GM19328 (cell line): ENCODE data around the gene COL21A1.

Experiments
- ATAC-seq: cut with Tn5 transposase; IDR thresholded peaks from one replicate; pipeline ENCODE4 v1.9.1; 2021; ENCODE audit warnings: mild to moderate bottlenecking, moderate library complexity; ENCODE audit not compliant: unreplicated experiment

Gene COL21A1

GRCh38 chr6:56051202-56051598 is 196.2 kb downstream of the COL21A1 start:
- ATAC-seq, result no peak

DNA sequence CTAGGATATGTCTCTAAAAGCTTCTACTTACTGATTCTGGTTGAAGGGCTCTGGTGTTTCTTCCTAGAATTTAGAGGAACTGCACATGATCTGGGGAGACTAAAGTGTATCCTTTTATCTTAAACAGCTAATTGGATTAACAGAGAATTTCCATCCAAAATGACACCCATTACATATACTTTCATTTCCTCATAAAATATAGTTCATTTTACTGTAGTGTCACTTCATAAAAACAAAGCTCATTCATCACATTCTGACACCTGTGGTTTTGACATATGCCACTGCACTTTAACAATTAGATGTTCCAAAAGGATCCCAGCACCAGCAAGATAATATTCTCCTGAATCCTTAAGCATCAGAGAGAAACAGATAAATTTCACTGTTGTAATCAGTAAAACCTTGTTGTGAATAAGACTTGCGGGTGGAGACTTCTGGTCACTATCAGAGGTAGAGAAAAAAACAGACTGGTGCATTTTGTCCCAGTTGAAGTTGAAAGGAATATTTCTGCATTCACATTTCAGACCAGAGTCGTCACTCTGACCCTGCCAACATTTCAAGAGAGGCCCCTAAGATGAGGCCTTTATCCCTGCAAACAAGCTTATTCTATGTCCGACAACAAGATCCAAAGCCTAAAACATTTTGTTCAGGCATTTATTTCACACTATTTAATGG is 196.7 kb downstream of the COL21A1 start:
- ATAC-seq, result no peak

DNA sequence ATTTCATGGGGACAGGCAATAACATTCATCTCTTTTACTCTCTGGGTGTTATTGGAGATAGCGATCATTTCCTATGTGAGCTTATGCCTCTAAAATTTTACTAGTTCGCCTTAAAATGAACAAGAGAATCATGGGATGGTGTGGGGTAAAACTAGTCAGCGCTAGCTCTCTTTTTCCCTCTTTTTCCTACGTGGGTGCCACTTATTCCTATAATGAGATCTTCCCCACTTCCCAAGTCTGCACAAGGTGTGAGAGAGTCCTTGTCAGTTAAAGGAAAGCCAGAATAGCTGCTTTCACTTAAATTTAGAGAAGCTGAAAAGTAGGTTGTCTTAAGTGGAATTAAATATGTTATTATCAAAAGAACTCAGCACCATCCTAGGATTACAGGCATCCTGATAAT is 198.8 kb downstream of the COL21A1 start:
- no peak for ATAC-seq

GRCh38 chr6:56047931-56048540 is 199.3 kb downstream of the COL21A1 start:
- no peak for ATAC-seq

GRCh38 chr6:56046576-56046975 is 200.8 kb downstream of the COL21A1 start:
- ATAC-seq, result no peak

DNA sequence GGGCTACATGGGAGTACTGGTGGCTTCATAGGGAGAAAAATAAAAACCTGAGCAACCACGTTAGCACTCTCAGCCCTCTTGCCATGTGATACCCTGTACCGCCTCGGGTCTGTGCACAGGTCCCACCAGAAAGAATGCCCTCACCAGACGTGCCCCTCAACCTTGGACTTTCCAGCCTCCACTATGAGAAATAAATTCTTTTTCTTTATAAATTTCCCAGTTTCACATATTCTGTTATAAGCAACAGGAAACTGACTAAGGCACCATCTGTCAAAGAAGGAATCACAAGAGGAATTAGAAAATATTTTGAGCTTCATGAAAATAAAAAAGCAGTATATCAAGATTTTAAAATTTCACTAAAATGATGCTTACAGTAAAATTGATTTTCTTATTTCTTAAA is 203.6 kb downstream of the COL21A1 start:
- ATAC-seq, result no peak

GRCh38 chr6:56043076-56043475 is 204.3 kb downstream of the COL21A1 start:
- ATAC-seq, result no peak

DNA sequence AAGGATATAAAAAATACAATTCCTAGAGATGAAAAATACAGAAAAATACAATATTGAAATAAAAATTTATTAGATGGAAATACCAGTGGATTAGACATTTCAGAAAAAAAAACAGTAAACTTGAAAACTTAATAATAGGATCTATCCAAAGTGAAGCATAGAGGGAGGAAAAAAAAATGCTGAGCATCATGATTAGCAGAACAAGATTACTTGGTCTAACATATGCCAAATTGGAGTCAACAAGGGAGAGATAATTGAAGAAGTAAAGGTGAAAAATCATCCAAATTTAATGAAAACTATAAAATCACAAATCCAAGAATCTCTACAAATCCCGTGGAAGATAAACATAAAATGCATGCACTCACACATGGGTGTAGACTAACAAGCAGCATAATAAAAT is 205.8 kb downstream of the COL21A1 start:
- no peak for ATAC-seq

- no peak for ATAC-seq
Observed at GRCh38 chr6:56040889-56041301, 206.5 kb downstream of the COL21A1 start.

- no peak for ATAC-seq
Observed at GRCh38 chr6:56040223-56040622, 207.2 kb downstream of the COL21A1 start.

DNA sequence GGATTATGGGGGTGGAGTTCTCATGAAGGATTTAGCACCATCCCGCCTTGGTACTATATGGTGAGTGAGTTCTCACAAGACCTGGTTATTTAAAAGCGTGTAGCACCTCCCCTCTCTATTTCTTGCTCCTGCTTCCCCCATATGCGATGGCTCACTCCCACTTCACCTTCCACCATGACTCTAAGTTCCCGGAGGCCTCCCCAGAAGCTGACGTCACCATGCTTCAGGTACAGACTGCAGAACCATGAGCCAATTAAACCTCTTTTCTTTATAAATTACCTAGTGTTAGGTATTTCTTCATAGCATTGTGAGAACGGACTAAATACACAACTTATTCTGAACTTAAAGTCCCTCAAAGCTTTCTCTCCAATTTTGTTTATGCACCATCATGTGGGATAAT is 208.6 kb downstream of the COL21A1 start:
- no peak for ATAC-seq

DNA sequence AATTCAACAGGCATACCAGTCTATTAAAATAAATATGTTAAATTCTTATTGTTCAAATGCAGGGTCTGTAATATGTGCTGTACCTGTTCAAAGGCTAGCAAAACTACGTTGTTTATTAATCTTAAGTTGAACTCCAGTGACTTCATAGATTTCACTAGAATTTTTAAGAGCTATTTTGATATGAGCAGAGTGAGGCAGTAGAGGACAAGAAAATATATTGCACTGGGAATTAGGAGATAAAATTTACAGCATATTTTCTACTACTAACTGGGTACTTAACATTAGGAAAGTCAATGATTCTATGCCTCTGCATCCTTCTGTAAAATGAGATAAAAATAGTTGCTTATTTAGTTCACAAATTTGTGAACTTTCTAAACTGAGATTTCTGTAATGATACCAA is 209.8 kb downstream of the COL21A1 start:
- ATAC-seq, result no peak

GRCh38 chr6:56036916-56037600 is 210.3 kb downstream of the COL21A1 start:
- no peak for ATAC-seq

GRCh38 chr6:56033401-56033800 is 214.0 kb downstream of the COL21A1 start:
- ATAC-seq, result no peak

DNA sequence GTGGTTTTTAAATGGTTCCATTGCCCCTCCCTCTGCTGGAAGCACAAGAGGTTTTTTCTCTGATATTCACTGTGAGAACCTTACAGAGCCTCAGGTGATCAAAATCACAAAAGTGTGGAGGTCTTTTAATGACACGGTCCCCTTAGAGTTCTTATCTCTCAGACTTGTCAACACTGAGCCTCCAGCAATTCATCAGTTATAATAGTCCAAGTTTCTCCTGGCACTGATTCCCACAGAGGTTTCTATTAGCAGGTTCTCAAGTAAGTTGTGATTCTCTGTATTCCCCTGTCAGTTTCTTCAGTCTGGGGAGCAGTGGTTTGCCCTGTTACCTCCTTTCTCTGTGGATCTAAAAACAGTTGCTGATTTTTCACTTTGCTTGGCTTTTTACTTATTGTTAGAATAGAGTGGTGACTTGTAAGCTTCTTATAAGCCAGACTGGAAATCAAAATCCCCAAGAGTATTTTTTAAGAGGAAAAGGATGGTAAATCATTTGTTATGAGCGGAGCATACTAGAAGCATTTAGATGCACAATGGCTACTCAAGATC is 214.6 kb downstream of the COL21A1 start:
- ATAC-seq, result no peak

GRCh38 chr6:56027865-56028264 is 219.5 kb downstream of the COL21A1 start:
- no peak for ATAC-seq

GRCh38 chr6:56026455-56027180 is 220.8 kb downstream of the COL21A1 start:
- ATAC-seq, result no peak

GRCh38 chr6:56025795-56026194 is 221.6 kb downstream of the COL21A1 start:
- ATAC-seq, result no peak

- no peak for ATAC-seq
Observed at GRCh38 chr6:56024931-56025330, 222.4 kb downstream of the COL21A1 start.

DNA sequence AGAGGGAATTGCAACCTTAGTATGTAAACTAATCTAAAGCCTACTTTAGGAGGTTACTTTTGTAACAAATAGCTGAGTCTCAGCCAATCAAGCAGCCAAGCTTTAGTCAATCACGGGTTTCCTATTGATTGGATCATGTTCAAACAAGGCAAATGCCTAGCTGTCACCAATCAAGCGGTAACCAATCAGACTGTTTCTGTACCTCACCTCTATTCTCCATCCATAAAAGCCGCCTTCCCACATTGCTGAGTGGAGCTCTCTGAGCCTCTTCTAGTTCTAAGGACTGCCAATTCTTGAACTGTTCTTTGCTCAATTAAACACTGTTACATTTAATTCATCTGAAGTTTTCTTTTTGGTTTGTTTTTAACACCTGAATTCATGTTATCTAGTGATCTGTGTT is 223.6 kb downstream of the COL21A1 start:
- no peak for ATAC-seq

- ATAC-seq, result no peak
Observed at GRCh38 chr6:56022678-56023077, 224.7 kb downstream of the COL21A1 start.
